Stomach (tissue), 4 donors: ENCODE results near the gene RASA3.

ENCODE experiments used
- CTCF ChIP-seq, 7 experiments: fragments of 450-650 bp in 4 of 7; fragments of 200-600 bp in 3 of 7; sonication (generic) in 3 of 7; IDR thresholded peaks; one replicate each; pipeline ENCODE4 v1.5.1; 2016 to 2019; ENCODE audit warnings: antibody characterized with exemption in 7 of 7, control low read depth in 2 of 7, mild to moderate bottlenecking in 1 of 7
- POLR2AphosphoS5 ChIP-seq, 3 donors: sonication (generic); formaldehyde crosslinking; IDR thresholded peaks; one replicate each; pipeline ENCODE4 v1.6.1; 2016; ENCODE audit warnings: antibody characterized with exemption in 3 of 3

GRCh38 chr13:114135731-114136171 lies 3.3 kb upstream of the RASA3 start:
- no peak for TF ChIP-seq CTCF (IDR thresholded peaks at IDR 0.05)
- TF ChIP-seq POLR2AphosphoS5 (IDR thresholded peaks at IDR 0.05): no peak
